A549 (cell line): ENCODE results near the gene PRSS8. TPM values are rescaled to one million over a fixed set of nuclear protein-coding genes. Genes with fewer than 3 reads are reported as not detected.
A peak's percentile ranks its signal among the peaks of the same experiment; 100 is the strongest.

ENCODE experiments used
- ATAC-seq, 2 experiments: fragments of 200-7000 bp in 1 of 2; fragments of >200 bp in 1 of 2; cut with Nextera tagmentation in 1 of 2; cut with Tn5 transposase in 1 of 2; 3 replicates each; pipeline versions ENCODE4 v1.8.0 to v1.9.1; 2018 to 2020; ENCODE audit warnings: mild to moderate bottlenecking in 1 of 2, moderate library complexity in 1 of 2
- CTCF ChIA-PET: fragments of 300-600 bp; sonication (Branson Sonifier 250); formaldehyde crosslinking; extraction: SDS; loops from one replicate; lab custom pipeline; 2021; ENCODE audit warnings: antibody characterized with exemption, inconsistent platforms; lab: Yijun Ruan, JAX
- POLR2A ChIA-PET: fragments of 350-600 bp; formaldehyde crosslinking; extraction: SDS; loops from one replicate; lab custom pipeline; 2021; ENCODE audit warnings: antibody characterized with exemption, inconsistent platforms; lab: Yijun Ruan, JAX
- DNase-seq, 2 experiments: peaks; one replicate each; pipeline versions ENCODE4 v3.0.0 to v3.0.0-alpha.2; 2011 to 2016; ENCODE audit warnings: low read depth in 1 of 2, low spot score in 1 of 2
- FAIRE-seq: peaks from 2 replicates; lab custom pipeline; 2011; peaks lifted over from hg19 to GRCh38; lab: Jason Lieb, UNC
- H3K27ac ChIP-seq, 2 experiments: fragments of >200 bp; sonication (Bioruptor Twin); formaldehyde crosslinking; 3 replicates each; pipeline ENCODE4 v1.5.1; 2016 to 2017
- H3K4me1 ChIP-seq: fragments of >200 bp; sonication (Bioruptor Twin); formaldehyde crosslinking; 3 replicates; pipeline ENCODE4 v1.6.1; 2016
- H3K4me2 ChIP-seq: fragments of >200 bp; sonication (Bioruptor Twin); formaldehyde crosslinking; 3 replicates; pipeline ENCODE4 v1.6.1; 2016
- H3K4me3 ChIP-seq: fragments of >200 bp; sonication (Bioruptor Twin); formaldehyde crosslinking; 3 replicates; pipeline ENCODE4 v1.5.1; 2016
- H3K9me3 ChIP-seq: fragments of >200 bp; sonication (Bioruptor Twin); formaldehyde crosslinking; 3 replicates; pipeline ENCODE4 v1.6.1; 2016
- BHLHE40 ChIP-seq: IDR thresholded peaks from 2 replicates; pipeline ENCODE4 v1.6.1; 2012; ENCODE audit warnings: low read depth, low read length, inconsistent platforms
- CBX2 ChIP-seq: fragments of 200-600 bp; sonication (generic); IDR thresholded peaks from 2 replicates; pipeline ENCODE4 v1.6.1; 2016; ENCODE audit warnings: low read depth, mild to moderate bottlenecking, borderline replicate concordance
- CHD2 ChIP-seq: fragments of 150-350 bp; IDR thresholded peaks from 2 replicates; pipeline ENCODE4 v1.6.1; 2014; ENCODE audit warnings: low read length; ENCODE audit not compliant: partially characterized antibody
- EP300 ChIP-seq, 2 experiments: fragments of >200 bp; sonication (Bioruptor Twin); formaldehyde crosslinking; IDR thresholded peaks; 2 replicates in 1 of 2; 3 replicates in 1 of 2; pipeline ENCODE4 v1.6.1; 2016 to 2017
- ESRRA ChIP-seq: fragments of 150-350 bp; IDR thresholded peaks from 2 replicates; pipeline ENCODE4 v1.6.1; 2014; ENCODE audit warnings: mild to moderate bottlenecking, low read length, borderline replicate concordance
- FOSB ChIP-seq: fragments of 250-450 bp; sonication (Bioruptor Pico); IDR thresholded peaks from 2 replicates; pipeline ENCODE4 v1.5.0; 2020; ENCODE audit warnings: mild to moderate bottlenecking, moderate library complexity
- FOSL2 ChIP-seq, 2 experiments: fragments of 450-650 bp in 1 of 2; fragments of >200 bp in 1 of 2; sonication (Bioruptor Twin) in 1 of 2; formaldehyde crosslinking; IDR thresholded peaks; 2 replicates each; pipeline versions ENCODE4 v1.5.0 to v1.6.1; 2016 to 2020; ENCODE audit warnings: mild to moderate bottlenecking in 1 of 2, moderate library complexity in 1 of 2
- FOXS1 ChIP-seq: fragments of 250-450 bp; sonication (Bioruptor Pico); IDR thresholded peaks from 2 replicates; pipeline ENCODE4 v1.5.0; 2020; ENCODE audit warnings: mild to moderate bottlenecking, moderate library complexity
- GATA3 ChIP-seq: IDR thresholded peaks from 2 replicates; pipeline ENCODE4 v1.6.1; 2012; ENCODE audit warnings: borderline replicate concordance
- HOXB13 ChIP-seq: fragments of 250-450 bp; sonication (Bioruptor Pico); IDR thresholded peaks from 2 replicates; pipeline ENCODE4 v1.5.0; 2020; ENCODE audit warnings: low read depth, mild to moderate bottlenecking, moderate library complexity
- HOXB5 ChIP-seq: fragments of 250-450 bp; sonication (Bioruptor Pico); IDR thresholded peaks from 2 replicates; pipeline ENCODE4 v1.5.0; 2020; ENCODE audit warnings: mild to moderate bottlenecking, moderate library complexity
- KDM1A ChIP-seq: fragments of 200-600 bp; sonication (generic); IDR thresholded peaks from 2 replicates; pipeline ENCODE4 v1.6.1; 2016; ENCODE audit warnings: low read depth, mild to moderate bottlenecking
- MAFK ChIP-seq: fragments of 450-650 bp; IDR thresholded peaks from 2 replicates; pipeline ENCODE4 v1.6.1; 2014; ENCODE audit not compliant: partially characterized antibody
- MAZ ChIP-seq: fragments of 150-350 bp; IDR thresholded peaks from 2 replicates; pipeline ENCODE4 v1.6.1; 2014; ENCODE audit warnings: antibody characterized with exemption, low read depth, low read length, borderline replicate concordance
- MYC ChIP-seq: IDR thresholded peaks from 2 replicates; pipeline ENCODE4 v1.6.1; 2012; ENCODE audit warnings: mild to moderate bottlenecking, inconsistent platforms, low read length, improper control_type of control experiment, borderline replicate concordance
- NR3C1 ChIP-seq: fragments of >200 bp; sonication (Bioruptor Twin); formaldehyde crosslinking; IDR thresholded peaks from 3 replicates; pipeline ENCODE4 v1.6.1; 2017
- PHF8 ChIP-seq: fragments of 200-600 bp; sonication (generic); IDR thresholded peaks from 2 replicates; pipeline ENCODE4 v1.6.1; 2016; ENCODE audit warnings: low read depth, mild to moderate bottlenecking, antibody characterized with exemption, moderate library complexity, borderline replicate concordance
- POLR2A ChIP-seq: IDR thresholded peaks from 2 replicates; pipeline ENCODE4 v1.6.1; 2012; ENCODE audit warnings: mild to moderate bottlenecking, low read length
- POLR2AphosphoS2 ChIP-seq: conservative IDR thresholded peaks from 2 replicates; pipeline ENCODE4 v1.6.1; 2012; ENCODE audit warnings: low read length, improper control_type of control experiment, inconsistent platforms
- RAD21 ChIP-seq, 2 experiments: fragments of >200 bp in 1 of 2; sonication (Bioruptor Twin) in 1 of 2; formaldehyde crosslinking in 1 of 2; IDR thresholded peaks in 1 of 2; conservative IDR thresholded peaks in 1 of 2; 2 replicates in 1 of 2; 3 replicates in 1 of 2; pipeline ENCODE4 v1.6.1; 2012 to 2018; ENCODE audit warnings: inconsistent platforms in 1 of 2
- RCOR1 ChIP-seq: fragments of 150-350 bp; IDR thresholded peaks from 2 replicates; pipeline ENCODE4 v1.6.1; 2014; ENCODE audit warnings: antibody characterized with exemption, low read length, low read depth
- TFCP2L1 ChIP-seq: fragments of 250-450 bp; sonication (Bioruptor Pico); IDR thresholded peaks from 2 replicates; pipeline ENCODE4 v1.5.0; 2021; ENCODE audit warnings: mild to moderate bottlenecking
- TP53 ChIP-seq: fragments of 250-450 bp; sonication (Bioruptor Pico); IDR thresholded peaks from 2 replicates; pipeline ENCODE4 v1.5.0; 2021; ENCODE audit warnings: mild to moderate bottlenecking, moderate library complexity
- ZSCAN20 ChIP-seq: fragments of 250-450 bp; sonication (Bioruptor Pico); IDR thresholded peaks from 2 replicates; pipeline ENCODE4 v1.8.0; 2022; ENCODE audit warnings: mild to moderate bottlenecking, moderate library complexity
- WGBS: methylation state at CpG from one replicate; pipeline ENCODE4 v1.1.6; 2017; ENCODE audit errors: missing lambda C conversion rate; 5-methylcytosine and 5-hydroxymethylcytosine counted together
- polyA plus RNA-seq, 4 experiments: library from polyadenylated mRNA; depleted of rRNA in 3 of 4; stranded (reverse); fragments of >200 nt; fragmentation: RNase III in 1 of 4; extraction: RNeasy Plus Mini Kit Qiagen cat#74134 plus additional on column Dnase treatment in 1 of 4; gene quantifications; 2 replicates in 3 of 4; 3 replicates in 1 of 4; pipeline ENCODE4 v1.2.3, GENCODE V29; 2011 to 2017
- TF ChIP-seq, protein P1 (sequence below): fragments of >200 bp; sonication (Bioruptor Twin); formaldehyde crosslinking; IDR thresholded peaks from 3 replicates; pipeline ENCODE4 v1.5.1; 2016
- TF ChIP-seq, protein P2 (sequence below): fragments of 200-600 bp; sonication (generic); IDR thresholded peaks from 2 replicates; pipeline ENCODE4 v1.6.1; 2016; ENCODE audit warnings: antibody characterized with exemption, mild to moderate bottlenecking, moderate library complexity
- TF ChIP-seq, protein P3 (sequence below): fragments of >200 bp; sonication (Bioruptor Twin); formaldehyde crosslinking; IDR thresholded peaks from 2 replicates; pipeline ENCODE4 v1.6.1; 2016
- TF ChIP-seq, protein P4 (sequence below): IDR thresholded peaks from 2 replicates; pipeline ENCODE4 v1.6.1; 2012; ENCODE audit warnings: low read depth, borderline replicate concordance
- TF ChIP-seq, protein P5 (sequence below): fragments of 250-450 bp; sonication (Bioruptor Pico); IDR thresholded peaks from 2 replicates; pipeline ENCODE4 v1.5.0; 2021; ENCODE audit warnings: mild to moderate bottlenecking, moderate library complexity, borderline replicate concordance

Gene PRSS8
- polyA plus RNA-seq, 2 of the 4 experiments (the other 2 are of a cell fraction), result 0.08 to 0.09 TPM

DNA sequence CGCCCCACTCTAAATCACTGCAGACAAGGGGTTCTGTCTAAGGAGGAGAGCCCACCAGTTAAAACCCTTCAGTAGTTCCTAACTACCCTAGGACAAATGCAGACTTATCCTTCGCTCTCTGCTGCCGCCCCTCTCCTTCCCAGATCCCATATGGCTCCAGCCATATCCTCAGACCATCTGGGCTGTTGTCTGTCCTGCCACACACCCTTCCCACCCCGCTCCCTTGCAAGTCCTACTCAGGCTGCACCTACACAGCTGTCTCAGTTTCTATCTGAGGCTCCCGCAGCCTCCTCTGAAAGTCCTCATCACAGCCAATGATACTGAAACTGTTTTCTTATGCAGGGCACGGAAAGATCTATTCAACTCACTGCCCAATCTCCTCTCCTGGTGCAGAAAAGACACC is 28.1 kb downstream of the PRSS8 start:
- H3K4me2 ChIP-seq, result peak overlapping the region; percentile 84
- H3K4me3 ChIP-seq, result no peak overlapping the region; the same call in 1 of the 3 replicates

DNA sequence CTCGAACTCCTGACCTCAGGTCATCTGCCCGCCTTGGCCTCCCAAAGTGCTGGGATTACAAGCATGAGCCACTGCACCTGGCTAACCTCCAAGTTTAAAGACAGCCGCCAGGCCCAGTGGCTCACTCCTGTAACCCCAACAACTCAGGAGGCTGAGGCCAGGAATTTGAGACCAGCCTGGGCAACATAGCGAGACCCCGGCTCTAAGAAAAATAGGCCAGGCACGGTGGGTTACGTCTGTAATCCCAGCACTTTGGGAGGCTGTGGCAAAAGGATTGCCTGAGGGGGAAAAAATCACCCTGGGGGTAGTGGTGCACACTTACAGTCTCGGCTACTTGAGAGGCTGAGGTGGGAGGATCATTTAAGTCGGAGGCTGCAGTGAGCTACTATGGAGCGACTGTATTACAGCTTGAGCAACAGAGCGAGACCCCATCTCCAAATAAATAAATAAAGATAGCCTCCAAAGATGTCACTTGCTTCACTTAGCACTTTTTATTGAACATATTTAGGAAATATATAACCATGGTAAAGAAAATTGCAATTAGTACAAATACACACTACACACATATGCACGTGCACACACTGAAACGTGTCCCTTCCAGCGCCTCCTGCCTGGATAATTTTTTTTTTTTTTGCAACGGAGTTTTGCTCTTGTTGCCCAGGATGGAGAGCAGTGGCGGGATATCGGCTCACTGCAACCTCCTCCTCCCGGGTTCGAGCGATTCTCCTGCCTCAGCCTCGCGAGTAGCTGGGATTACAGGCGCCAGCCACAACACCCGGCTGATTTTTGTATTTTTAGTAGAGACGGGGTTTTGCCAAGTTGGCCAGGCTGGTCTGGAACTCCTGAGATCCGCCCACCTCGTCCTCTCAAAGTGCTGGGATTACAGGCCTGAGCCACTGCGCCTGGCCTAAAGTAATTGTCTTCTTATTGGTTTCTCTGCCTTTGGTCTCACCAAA is 28.7 kb downstream of the PRSS8 start:
- FAIRE-seq, result no peak
- WGBS, result 93% methylated on average over 28 of the region's 28 CpGs
- peaks cover 15% of the 10 kb centered on the region for H3K4me1 ChIP-seq
- no peak overlapping the region for H3K4me3 ChIP-seq
- H3K9me3 ChIP-seq, result no peaks in the 10 kb centered on the region
- no peak overlapping the region for H3K4me2 ChIP-seq
- ChIA-PET POLR2A (interaction anchor here (1.3 kb wide), 1 partner anchor 11 kb away, joined by 4 read pairs; the partner anchor contains the start of gene KAT8), CTCF (interaction anchor here (0.7 to 1.6 kb wide), 3 partner anchors 11 to 36 kb away, joined by 3 to 9 read pairs (median 4); partner anchors contain the start of genes ZNF646 and ZNF668)
- no peak for DNase-seq
- ATAC-seq, result no peak
- no peak for TF ChIP-seq FOSB (CRISPR knock-in tag)
- TF ChIP-seq, protein P1, sequence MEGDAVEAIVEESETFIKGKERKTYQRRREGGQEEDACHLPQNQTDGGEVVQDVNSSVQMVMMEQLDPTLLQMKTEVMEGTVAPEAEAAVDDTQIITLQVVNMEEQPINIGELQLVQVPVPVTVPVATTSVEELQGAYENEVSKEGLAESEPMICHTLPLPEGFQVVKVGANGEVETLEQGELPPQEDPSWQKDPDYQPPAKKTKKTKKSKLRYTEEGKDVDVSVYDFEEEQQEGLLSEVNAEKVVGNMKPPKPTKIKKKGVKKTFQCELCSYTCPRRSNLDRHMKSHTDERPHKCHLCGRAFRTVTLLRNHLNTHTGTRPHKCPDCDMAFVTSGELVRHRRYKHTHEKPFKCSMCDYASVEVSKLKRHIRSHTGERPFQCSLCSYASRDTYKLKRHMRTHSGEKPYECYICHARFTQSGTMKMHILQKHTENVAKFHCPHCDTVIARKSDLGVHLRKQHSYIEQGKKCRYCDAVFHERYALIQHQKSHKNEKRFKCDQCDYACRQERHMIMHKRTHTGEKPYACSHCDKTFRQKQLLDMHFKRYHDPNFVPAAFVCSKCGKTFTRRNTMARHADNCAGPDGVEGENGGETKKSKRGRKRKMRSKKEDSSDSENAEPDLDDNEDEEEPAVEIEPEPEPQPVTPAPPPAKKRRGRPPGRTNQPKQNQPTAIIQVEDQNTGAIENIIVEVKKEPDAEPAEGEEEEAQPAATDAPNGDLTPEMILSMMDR, result no peak
- no peak for TF ChIP-seq HOXB13 (CRISPR knock-in tag)
- TF ChIP-seq, protein P2, sequence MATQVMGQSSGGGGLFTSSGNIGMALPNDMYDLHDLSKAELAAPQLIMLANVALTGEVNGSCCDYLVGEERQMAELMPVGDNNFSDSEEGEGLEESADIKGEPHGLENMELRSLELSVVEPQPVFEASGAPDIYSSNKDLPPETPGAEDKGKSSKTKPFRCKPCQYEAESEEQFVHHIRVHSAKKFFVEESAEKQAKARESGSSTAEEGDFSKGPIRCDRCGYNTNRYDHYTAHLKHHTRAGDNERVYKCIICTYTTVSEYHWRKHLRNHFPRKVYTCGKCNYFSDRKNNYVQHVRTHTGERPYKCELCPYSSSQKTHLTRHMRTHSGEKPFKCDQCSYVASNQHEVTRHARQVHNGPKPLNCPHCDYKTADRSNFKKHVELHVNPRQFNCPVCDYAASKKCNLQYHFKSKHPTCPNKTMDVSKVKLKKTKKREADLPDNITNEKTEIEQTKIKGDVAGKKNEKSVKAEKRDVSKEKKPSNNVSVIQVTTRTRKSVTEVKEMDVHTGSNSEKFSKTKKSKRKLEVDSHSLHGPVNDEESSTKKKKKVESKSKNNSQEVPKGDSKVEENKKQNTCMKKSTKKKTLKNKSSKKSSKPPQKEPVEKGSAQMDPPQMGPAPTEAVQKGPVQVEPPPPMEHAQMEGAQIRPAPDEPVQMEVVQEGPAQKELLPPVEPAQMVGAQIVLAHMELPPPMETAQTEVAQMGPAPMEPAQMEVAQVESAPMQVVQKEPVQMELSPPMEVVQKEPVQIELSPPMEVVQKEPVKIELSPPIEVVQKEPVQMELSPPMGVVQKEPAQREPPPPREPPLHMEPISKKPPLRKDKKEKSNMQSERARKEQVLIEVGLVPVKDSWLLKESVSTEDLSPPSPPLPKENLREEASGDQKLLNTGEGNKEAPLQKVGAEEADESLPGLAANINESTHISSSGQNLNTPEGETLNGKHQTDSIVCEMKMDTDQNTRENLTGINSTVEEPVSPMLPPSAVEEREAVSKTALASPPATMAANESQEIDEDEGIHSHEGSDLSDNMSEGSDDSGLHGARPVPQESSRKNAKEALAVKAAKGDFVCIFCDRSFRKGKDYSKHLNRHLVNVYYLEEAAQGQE, result no peak
- no peak for TF ChIP-seq POLR2AphosphoS2
- no peak for TF ChIP-seq MAZ
- TF ChIP-seq MYC, result no peak
- no peak for TF ChIP-seq ZSCAN20 (CRISPR knock-in tag)
- TF ChIP-seq, protein P3, sequence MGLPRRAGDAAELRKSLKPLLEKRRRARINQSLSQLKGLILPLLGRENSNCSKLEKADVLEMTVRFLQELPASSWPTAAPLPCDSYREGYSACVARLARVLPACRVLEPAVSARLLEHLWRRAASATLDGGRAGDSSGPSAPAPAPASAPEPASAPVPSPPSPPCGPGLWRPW, result no peak
- TF ChIP-seq NR3C1, result no peak
- TF ChIP-seq PHF8, result no peak
- H3K27ac ChIP-seq, result peak overlapping the region in 1 of 2 experiments; percentile 91; a peak in 1 of 6 replicates

More for the DNA sequence above, 28.1 kb downstream of the PRSS8 start:
- POLR2A ChIA-PET, result interaction anchor here (1.3 kb wide), 1 partner anchor 10 kb away, joined by 4 read pairs; the partner anchor contains the start of gene KAT8
- Histone ChIP-seq H3K27ac (peak overlapping the region; percentile 97 to 99), H3K4me1 (peaks cover 15% of the 10 kb centered on the region), H3K9me3 (no peaks in the 10 kb centered on the region)
- no peak for DNase-seq
- no peak for FAIRE-seq
- TF ChIP-seq RCOR1 (no peak), EP300 (IDR thresholded peaks at IDR 0.05) (no peak), ESRRA (no peak), ZSCAN20 (CRISPR knock-in tag) (no peak), BHLHE40 (no peak), CBX2 (no peak), HOXB5 (CRISPR knock-in tag) (no peak), KDM1A (no peak), CHD2 (no peak), FOXS1 (CRISPR knock-in tag) (no peak), POLR2A (no peak), GATA3 (no peak), TFCP2L1 (CRISPR knock-in tag) (no peak), FOSL2 (IDR thresholded peaks at IDR 0.05) (no peak), FOSL2 (CRISPR knock-in tag; IDR thresholded peaks at IDR 0.05) (no peak), MAFK (no peak), TP53 (no peak), RAD21 (conservative IDR thresholded peaks at IDR 0.05 in 1 of 2, IDR thresholded peaks at IDR 0.05 in 1 of 2) (no peak)
- TF ChIP-seq, protein P4, sequence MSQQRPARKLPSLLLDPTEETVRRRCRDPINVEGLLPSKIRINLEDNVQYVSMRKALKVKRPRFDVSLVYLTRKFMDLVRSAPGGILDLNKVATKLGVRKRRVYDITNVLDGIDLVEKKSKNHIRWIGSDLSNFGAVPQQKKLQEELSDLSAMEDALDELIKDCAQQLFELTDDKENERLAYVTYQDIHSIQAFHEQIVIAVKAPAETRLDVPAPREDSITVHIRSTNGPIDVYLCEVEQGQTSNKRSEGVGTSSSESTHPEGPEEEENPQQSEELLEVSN, result no peak
- TF ChIP-seq, protein P5, sequence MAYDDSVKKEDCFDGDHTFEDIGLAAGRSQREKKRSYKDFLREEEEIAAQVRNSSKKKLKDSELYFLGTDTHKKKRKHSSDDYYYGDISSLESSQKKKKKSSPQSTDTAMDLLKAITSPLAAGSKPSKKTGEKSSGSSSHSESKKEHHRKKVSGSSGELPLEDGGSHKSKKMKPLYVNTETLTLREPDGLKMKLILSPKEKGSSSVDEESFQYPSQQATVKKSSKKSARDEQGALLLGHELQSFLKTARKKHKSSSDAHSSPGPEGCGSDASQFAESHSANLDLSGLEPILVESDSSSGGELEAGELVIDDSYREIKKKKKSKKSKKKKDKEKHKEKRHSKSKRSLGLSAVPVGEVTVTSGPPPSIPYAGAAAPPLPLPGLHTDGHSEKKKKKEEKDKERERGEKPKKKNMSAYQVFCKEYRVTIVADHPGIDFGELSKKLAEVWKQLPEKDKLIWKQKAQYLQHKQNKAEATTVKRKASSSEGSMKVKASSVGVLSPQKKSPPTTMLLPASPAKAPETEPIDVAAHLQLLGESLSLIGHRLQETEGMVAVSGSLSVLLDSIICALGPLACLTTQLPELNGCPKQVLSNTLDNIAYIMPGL (CRISPR knock-in tag), result no peak
- TF ChIP-seq, protein P1, result no peak
- ATAC-seq, result peak in 1 of 2 experiments; percentile 5; a peak in 3 of 6 replicates
- WGBS, result 75% methylated on average over 6 of the region's 6 CpGs
- CTCF ChIA-PET, result interaction anchor here (1.4 to 1.6 kb wide), 2 partner anchors 34 to 35 kb away, joined by 3 to 9 read pairs; partner anchors contain the start of genes ZNF646 and ZNF668
